HepG2 (cell line): ENCODE results near the gene PRRT1. TPM values are rescaled to one million over a fixed set of nuclear protein-coding genes. Genes with fewer than 3 reads are reported as not detected.

Experiments
- CBFB ChIP-seq: sonication (generic); formaldehyde crosslinking; IDR thresholded peaks from 2 replicates; pipeline ENCODE4 v1.4.0; 2020; ENCODE audit warnings: missing genetic modification reagents
- FOXJ3 ChIP-seq: sonication (generic); formaldehyde crosslinking; IDR thresholded peaks from 2 replicates; pipeline ENCODE4 v1.4.0; 2020; ENCODE audit warnings: missing genetic modification reagents, mild to moderate bottlenecking, borderline replicate concordance
- KDM1A ChIP-seq: IDR thresholded peaks from 2 replicates; pipeline ENCODE4 v1.6.1; 2016; ENCODE audit warnings: missing compliant biosample characterization
- MIER2 ChIP-seq: IDR thresholded peaks from 2 replicates; pipeline ENCODE4 v1.6.1; 2016; ENCODE audit warnings: missing biosample characterization, missing genetic modification reagents
- SALL1 ChIP-seq: sonication (generic); formaldehyde crosslinking; IDR thresholded peaks from 2 replicates; pipeline ENCODE4 v1.8.0; 2022; ENCODE audit warnings: mild to moderate bottlenecking, missing genetic modification reagents
- TRIM24 ChIP-seq: sonication (generic); formaldehyde crosslinking; IDR thresholded peaks from 2 replicates; pipeline ENCODE4 v1.8.0; 2022; ENCODE audit warnings: mild to moderate bottlenecking, missing genetic modification reagents
- XRCC5 ChIP-seq: fragments of 200-400 bp; formaldehyde crosslinking; optimal IDR thresholded peaks from 2 replicates; pipeline ENCODE3; 2017; ENCODE audit warnings: mild to moderate bottlenecking, low read length
- ZNF337 ChIP-seq: sonication (generic); formaldehyde crosslinking; IDR thresholded peaks from 2 replicates; pipeline ENCODE4 v1.5.1; 2020; ENCODE audit warnings: missing genetic modification reagents, low read depth, mild to moderate bottlenecking, borderline replicate concordance
- ZNF350 ChIP-seq: sonication (generic); formaldehyde crosslinking; IDR thresholded peaks from 2 replicates; pipeline ENCODE4 v1.4.0; 2020; ENCODE audit warnings: mild to moderate bottlenecking, low read depth, missing genetic modification reagents, borderline replicate concordance
- ZNF766 ChIP-seq: sonication (generic); formaldehyde crosslinking; IDR thresholded peaks from 2 replicates; pipeline ENCODE4 v1.5.0; 2020; ENCODE audit warnings: missing genetic modification reagents, borderline replicate concordance
- polyA plus RNA-seq, 8 experiments: library from polyadenylated mRNA; depleted of rRNA in 3 of 8; stranded (reverse) in 7 of 8; unstranded in 1 of 8; fragments of >200 nt; fragmentation: Illumina TruSeq in 4 of 8; extraction: Trizol in 4 of 8; gene quantifications; 2 replicates each; pipeline versions ENCODE4 v1.2.1 to v1.2.3, GENCODE V29; 2011 to 2016; ENCODE audit warnings: low read depth in 4 of 8, missing spikeins in 1 of 8, mixed read lengths in 1 of 8; ENCODE audit not compliant: insufficient read depth in 1 of 8
- total RNA-seq, 5 experiments: library from RNA; depleted of rRNA; stranded (reverse); fragments of >200 nt; fragmentation: Illumina TruSeq; extraction: Trizol; gene quantifications; 2 replicates each; pipeline ENCODE4 v1.2.3, GENCODE V29; 2016; ENCODE audit warnings: low read depth in 1 of 5
- TF ChIP-seq, protein P1 (sequence below): sonication (generic); formaldehyde crosslinking; conservative IDR thresholded peaks from 2 replicates; pipeline ENCODE4 v1.4.0; 2020; ENCODE audit warnings: mild to moderate bottlenecking, missing genetic modification reagents, moderate library complexity
- TF ChIP-seq, protein P2 (sequence below): sonication (generic); formaldehyde crosslinking; IDR thresholded peaks from 2 replicates; pipeline ENCODE4 v1.4.0; 2020; ENCODE audit warnings: missing genetic modification reagents, borderline replicate concordance
- TF ChIP-seq, protein P3 (sequence below): sonication (generic); formaldehyde crosslinking; IDR thresholded peaks from 2 replicates; pipeline ENCODE4 v1.5.0; 2020; ENCODE audit warnings: missing genetic modification reagents
- TF ChIP-seq, protein P4 (sequence below): sonication (generic); formaldehyde crosslinking; IDR thresholded peaks from 2 replicates; pipeline ENCODE4 v1.5.0; 2020; ENCODE audit warnings: missing genetic modification reagents, mild to moderate bottlenecking, borderline replicate concordance
- TF ChIP-seq, protein P5 (sequence below): sonication (generic); formaldehyde crosslinking; IDR thresholded peaks from 2 replicates; pipeline ENCODE4 v1.4.0; 2020; ENCODE audit warnings: missing genetic modification reagents, mild to moderate bottlenecking, borderline replicate concordance

Gene PRRT1
- total and polyA plus RNA-seq, 2 of the 13 experiments (the other 11 are each of a cell fraction or from before 2014, with no cell fraction given): 0.64 to 1.4 TPM

DNA sequence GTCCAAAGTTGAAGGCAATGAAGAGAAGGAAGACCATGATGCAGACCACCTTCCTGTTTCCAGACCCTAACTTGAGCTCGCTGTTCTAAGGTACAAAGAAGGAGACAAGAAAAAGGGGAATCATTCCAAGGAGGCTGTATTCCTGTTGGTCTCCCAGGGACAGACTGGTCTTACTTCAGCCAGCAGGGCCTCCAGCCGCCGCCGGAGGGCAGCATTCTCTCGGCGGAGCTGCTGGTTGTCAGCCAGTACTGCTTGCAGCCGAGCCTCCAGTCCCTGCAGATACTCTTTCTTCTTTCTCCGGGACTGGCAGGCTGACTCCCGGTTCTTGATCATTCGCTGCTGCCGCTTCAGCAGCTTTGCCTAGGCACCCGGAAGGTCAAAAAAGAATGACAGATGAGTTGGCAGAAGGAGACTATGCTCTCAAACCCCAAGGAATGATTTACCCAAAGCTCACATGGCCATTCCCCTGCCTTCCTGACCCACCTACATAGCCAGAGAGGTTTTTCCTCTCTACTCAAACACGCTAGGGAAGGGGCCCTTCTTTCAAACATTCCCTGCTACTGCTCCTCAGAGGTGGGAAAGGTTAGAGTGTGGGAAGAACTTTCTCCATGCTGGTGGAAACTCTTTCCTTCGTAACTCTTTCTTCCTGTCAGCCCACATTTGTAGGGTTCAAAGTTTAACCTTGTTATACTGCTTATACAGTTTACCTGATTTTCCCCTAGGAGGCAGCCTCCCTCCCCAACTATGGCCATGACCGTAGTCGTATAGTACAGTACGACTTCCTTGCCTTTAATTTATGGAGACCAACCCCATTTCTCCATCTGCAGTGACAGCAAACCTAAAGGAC, 32.7 kb downstream of the PRRT1 start (continued):
- TF ChIP-seq, protein P1, sequence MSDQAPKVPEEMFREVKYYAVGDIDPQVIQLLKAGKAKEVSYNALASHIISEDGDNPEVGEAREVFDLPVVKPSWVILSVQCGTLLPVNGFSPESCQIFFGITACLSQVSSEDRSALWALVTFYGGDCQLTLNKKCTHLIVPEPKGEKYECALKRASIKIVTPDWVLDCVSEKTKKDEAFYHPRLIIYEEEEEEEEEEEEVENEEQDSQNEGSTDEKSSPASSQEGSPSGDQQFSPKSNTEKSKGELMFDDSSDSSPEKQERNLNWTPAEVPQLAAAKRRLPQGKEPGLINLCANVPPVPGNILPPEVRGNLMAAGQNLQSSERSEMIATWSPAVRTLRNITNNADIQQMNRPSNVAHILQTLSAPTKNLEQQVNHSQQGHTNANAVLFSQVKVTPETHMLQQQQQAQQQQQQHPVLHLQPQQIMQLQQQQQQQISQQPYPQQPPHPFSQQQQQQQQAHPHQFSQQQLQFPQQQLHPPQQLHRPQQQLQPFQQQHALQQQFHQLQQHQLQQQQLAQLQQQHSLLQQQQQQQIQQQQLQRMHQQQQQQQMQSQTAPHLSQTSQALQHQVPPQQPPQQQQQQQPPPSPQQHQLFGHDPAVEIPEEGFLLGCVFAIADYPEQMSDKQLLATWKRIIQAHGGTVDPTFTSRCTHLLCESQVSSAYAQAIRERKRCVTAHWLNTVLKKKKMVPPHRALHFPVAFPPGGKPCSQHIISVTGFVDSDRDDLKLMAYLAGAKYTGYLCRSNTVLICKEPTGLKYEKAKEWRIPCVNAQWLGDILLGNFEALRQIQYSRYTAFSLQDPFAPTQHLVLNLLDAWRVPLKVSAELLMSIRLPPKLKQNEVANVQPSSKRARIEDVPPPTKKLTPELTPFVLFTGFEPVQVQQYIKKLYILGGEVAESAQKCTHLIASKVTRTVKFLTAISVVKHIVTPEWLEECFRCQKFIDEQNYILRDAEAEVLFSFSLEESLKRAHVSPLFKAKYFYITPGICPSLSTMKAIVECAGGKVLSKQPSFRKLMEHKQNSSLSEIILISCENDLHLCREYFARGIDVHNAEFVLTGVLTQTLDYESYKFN (CRISPR knock-in tag): peak; percentile 67
- TF ChIP-seq ZNF337 (CRISPR knock-in tag) (0 out of 2 replicates have a peak, but pooled peaks have one; percentile 31), ZNF766 (CRISPR knock-in tag) (peak; percentile 88; the same call in 1 of the 2 replicates), CBFB (CRISPR knock-in tag) (peak; percentile 27; the same call in 1 of the 2 replicates), KDM1A (CRISPR knock-in tag) (0 out of 2 replicates have a peak, but pooled peaks have one; percentile 11), ZNF350 (CRISPR knock-in tag) (peak; percentile 62), FOXJ3 (CRISPR knock-in tag) (0 out of 2 replicates have a peak, but pooled peaks have one; percentile 78), SALL1 (CRISPR knock-in tag) (peak; percentile 63), MIER2 (CRISPR knock-in tag) (0 out of 2 replicates have a peak, but pooled peaks have one; percentile 44), TRIM24 (CRISPR knock-in tag) (no peak), XRCC5 (peak; percentile 87)
- TF ChIP-seq, protein P2, sequence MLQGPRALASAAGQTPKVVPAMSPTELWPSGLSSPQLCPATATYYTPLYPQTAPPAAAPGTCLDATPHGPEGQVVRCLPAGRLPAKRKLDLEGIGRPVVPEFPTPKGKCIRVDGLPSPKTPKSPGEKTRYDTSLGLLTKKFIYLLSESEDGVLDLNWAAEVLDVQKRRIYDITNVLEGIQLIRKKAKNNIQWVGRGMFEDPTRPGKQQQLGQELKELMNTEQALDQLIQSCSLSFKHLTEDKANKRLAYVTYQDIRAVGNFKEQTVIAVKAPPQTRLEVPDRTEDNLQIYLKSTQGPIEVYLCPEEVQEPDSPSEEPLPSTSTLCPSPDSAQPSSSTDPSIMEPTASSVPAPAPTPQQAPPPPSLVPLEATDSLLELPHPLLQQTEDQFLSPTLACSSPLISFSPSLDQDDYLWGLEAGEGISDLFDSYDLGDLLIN (CRISPR knock-in tag): 0 out of 2 replicates have a peak, but pooled peaks have one; percentile 59
- TF ChIP-seq, protein P3, sequence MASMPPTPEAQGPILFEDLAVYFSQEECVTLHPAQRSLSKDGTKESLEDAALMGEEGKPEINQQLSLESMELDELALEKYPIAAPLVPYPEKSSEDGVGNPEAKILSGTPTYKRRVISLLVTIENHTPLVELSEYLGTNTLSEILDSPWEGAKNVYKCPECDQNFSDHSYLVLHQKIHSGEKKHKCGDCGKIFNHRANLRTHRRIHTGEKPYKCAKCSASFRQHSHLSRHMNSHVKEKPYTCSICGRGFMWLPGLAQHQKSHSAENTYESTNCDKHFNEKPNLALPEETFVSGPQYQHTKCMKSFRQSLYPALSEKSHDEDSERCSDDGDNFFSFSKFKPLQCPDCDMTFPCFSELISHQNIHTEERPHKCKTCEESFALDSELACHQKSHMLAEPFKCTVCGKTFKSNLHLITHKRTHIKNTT (CRISPR knock-in tag): 0 out of 2 replicates have a peak, but pooled peaks have one; percentile 23
- TF ChIP-seq, protein P4, sequence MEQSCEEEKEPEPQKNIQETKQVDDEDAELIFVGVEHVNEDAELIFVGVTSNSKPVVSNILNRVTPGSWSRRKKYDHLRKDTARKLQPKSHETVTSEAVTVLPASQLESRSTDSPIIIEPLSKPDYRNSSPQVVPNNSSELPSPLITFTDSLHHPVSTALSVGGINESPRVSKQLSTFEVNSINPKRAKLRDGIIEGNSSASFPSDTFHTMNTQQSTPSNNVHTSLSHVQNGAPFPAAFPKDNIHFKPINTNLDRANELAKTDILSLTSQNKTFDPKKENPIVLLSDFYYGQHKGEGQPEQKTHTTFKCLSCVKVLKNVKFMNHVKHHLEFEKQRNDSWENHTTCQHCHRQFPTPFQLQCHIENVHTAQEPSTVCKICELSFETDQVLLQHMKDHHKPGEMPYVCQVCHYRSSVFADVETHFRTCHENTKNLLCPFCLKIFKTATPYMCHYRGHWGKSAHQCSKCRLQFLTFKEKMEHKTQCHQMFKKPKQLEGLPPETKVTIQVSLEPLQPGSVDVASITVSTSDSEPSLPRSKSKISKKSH (CRISPR knock-in tag): 0 out of 2 replicates have a peak, but pooled peaks have one; percentile 22
- TF ChIP-seq, protein P5, sequence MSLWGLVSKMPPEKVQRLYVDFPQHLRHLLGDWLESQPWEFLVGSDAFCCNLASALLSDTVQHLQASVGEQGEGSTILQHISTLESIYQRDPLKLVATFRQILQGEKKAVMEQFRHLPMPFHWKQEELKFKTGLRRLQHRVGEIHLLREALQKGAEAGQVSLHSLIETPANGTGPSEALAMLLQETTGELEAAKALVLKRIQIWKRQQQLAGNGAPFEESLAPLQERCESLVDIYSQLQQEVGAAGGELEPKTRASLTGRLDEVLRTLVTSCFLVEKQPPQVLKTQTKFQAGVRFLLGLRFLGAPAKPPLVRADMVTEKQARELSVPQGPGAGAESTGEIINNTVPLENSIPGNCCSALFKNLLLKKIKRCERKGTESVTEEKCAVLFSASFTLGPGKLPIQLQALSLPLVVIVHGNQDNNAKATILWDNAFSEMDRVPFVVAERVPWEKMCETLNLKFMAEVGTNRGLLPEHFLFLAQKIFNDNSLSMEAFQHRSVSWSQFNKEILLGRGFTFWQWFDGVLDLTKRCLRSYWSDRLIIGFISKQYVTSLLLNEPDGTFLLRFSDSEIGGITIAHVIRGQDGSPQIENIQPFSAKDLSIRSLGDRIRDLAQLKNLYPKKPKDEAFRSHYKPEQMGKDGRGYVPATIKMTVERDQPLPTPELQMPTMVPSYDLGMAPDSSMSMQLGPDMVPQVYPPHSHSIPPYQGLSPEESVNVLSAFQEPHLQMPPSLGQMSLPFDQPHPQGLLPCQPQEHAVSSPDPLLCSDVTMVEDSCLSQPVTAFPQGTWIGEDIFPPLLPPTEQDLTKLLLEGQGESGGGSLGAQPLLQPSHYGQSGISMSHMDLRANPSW (CRISPR knock-in tag): 0 out of 2 replicates have a peak, but pooled peaks have one; percentile 58
